Stimulated activated naive CD8-positive, alpha-beta T cell treated with anti-CD3 and anti-CD28 coated beads, Interleukin-15, Interleukin-2, amounts not matched to agents 100 U/mL and 50 U/mL, for 24 hours (primary cell): Measurements from ENCODE around the gene HLA-DPA1.
"Not testable (repeated sequence)": the region's sequence is repeated elsewhere in the genome, so short reads cannot be mapped to it uniquely, and the experiment has no call there.

ENCODE experiments used
- ATAC-seq: fragments of 150-1000 bp; cut with Tn5 transposase; one replicate; pipeline ENCODE4 v1.10.0; 2021
- DNase-seq: peaks from one replicate; pipeline ENCODE4 v3.0.0; 2021

HLA-DPA1 gene

GRCh38 chr6:33073431-33073871 lies at the start of gene HLA-DPA1:
TSS of gene HLA-DPA1 (minus strand) at chr6:33073649.
- DNase-seq: peak; percentile 43
- ATAC-seq: peak; percentile 72

- DNase-seq (no peak), ATAC-seq (no peak)
Observed at GRCh38 chr6:33123181-33123580, 49.7 kb upstream of the HLA-DPA1 start.

- no peak for ATAC-seq
- no peak for DNase-seq
Observed at GRCh38 chr6:33120001-33120400, 46.6 kb upstream of the HLA-DPA1 start.

GRCh38 chr6:33118525-33119123 lies 45.2 kb upstream of the HLA-DPA1 start:
- DNase-seq: no peak
- ATAC-seq: no peak

- no peak for ATAC-seq
- peak; percentile 15 for DNase-seq
Observed at GRCh38 chr6:33117811-33118277, 44.4 kb upstream of the HLA-DPA1 start.

GRCh38 chr6:33116841-33117711 lies 43.6 kb upstream of the HLA-DPA1 start:
- ATAC-seq: no peak

GRCh38 chr6:33116417-33116816 lies 43.0 kb upstream of the HLA-DPA1 start:
- ATAC-seq (no peak), DNase-seq (no peak)

More at GRCh38 chr6:33116841-33117711, 43.6 kb upstream of the HLA-DPA1 start:
- peak; percentile 14 for DNase-seq

GRCh38 chr6:33114406-33114805 lies 41.0 kb upstream of the HLA-DPA1 start:
- no peak for ATAC-seq
- no peak for DNase-seq

- no peak for ATAC-seq
- no peak for DNase-seq
Observed at GRCh38 chr6:33113755-33114154, 40.3 kb upstream of the HLA-DPA1 start.

- no peak for DNase-seq
- peak; percentile 81 for ATAC-seq
Observed at GRCh38 chr6:33112148-33112547, 38.7 kb upstream of the HLA-DPA1 start.

GRCh38 chr6:33108307-33108706 lies 34.9 kb upstream of the HLA-DPA1 start:
- DNase-seq (no peak), ATAC-seq (no peak)

GRCh38 chr6:33107641-33108040 lies 34.2 kb upstream of the HLA-DPA1 start:
- ATAC-seq (no peak), DNase-seq (no peak)

- ATAC-seq (no peak), DNase-seq (no peak)
Observed at GRCh38 chr6:33105916-33106871, 32.7 kb upstream of the HLA-DPA1 start.

- no peak for DNase-seq
- no peak for ATAC-seq
Observed at GRCh38 chr6:33105386-33105785, 31.9 kb upstream of the HLA-DPA1 start.

GRCh38 chr6:33104887-33105286 lies 31.4 kb upstream of the HLA-DPA1 start:
- ATAC-seq (no peak), DNase-seq (no peak)

- DNase-seq: no peak
- ATAC-seq: no peak
Observed at GRCh38 chr6:33103776-33104175, 30.3 kb upstream of the HLA-DPA1 start.

GRCh38 chr6:33101121-33101737 lies 27.8 kb upstream of the HLA-DPA1 start:
- not testable (repeated sequence) for ATAC-seq, DNase-seq

- DNase-seq: no peak
- no peak for ATAC-seq
Observed at GRCh38 chr6:33095681-33096080, 22.2 kb upstream of the HLA-DPA1 start.

- ATAC-seq (no peak), DNase-seq (no peak)
Observed at GRCh38 chr6:33093855-33094254, 20.4 kb upstream of the HLA-DPA1 start.

- ATAC-seq (no peak), DNase-seq (no peak)
Observed at GRCh38 chr6:33092385-33092784, 18.9 kb upstream of the HLA-DPA1 start.

- DNase-seq: peak; percentile 80
Observed at GRCh38 chr6:33091957-33092356, 18.5 kb upstream of the HLA-DPA1 start.

More at GRCh38 chr6:33091957-33092356, 18.5 kb upstream of the HLA-DPA1 start:
- peak; percentile 95 for ATAC-seq
